Endodermal cell (in vitro differentiated cells): Measurements from ENCODE around the gene DIP2B. TPM values are rescaled to one million over a fixed set of nuclear protein-coding genes. Genes with fewer than 3 reads are reported as not detected.

ENCODE experiments used
- DNase-seq: peaks from one replicate; pipeline ENCODE4 v3.0.0-alpha.2; 2017
- H3K27ac ChIP-seq: 2 replicates; pipeline ENCODE4 v1.5.1; 2013; ENCODE audit warnings: mild to moderate bottlenecking, low read depth, low read length, moderate library complexity
- H3K27me3 ChIP-seq: 2 replicates; pipeline ENCODE4 v1.6.1; 2013; ENCODE audit warnings: mild to moderate bottlenecking, low read length, moderate library complexity; ENCODE audit not compliant: insufficient read depth, control insufficient read depth, poor library complexity, severe bottlenecking
- H3K36me3 ChIP-seq: 2 replicates; pipeline ENCODE4 v1.7.0; 2013; ENCODE audit warnings: mild to moderate bottlenecking, low read length, moderate library complexity; ENCODE audit not compliant: control insufficient read depth, insufficient read depth
- H3K4me1 ChIP-seq: one replicate; pipeline ENCODE4 v1.7.0; 2013; ENCODE audit warnings: low read length; ENCODE audit not compliant: control insufficient read depth, insufficient read depth
- H3K4me3 ChIP-seq: 2 replicates; pipeline ENCODE4 v1.5.1; 2013; ENCODE audit warnings: mild to moderate bottlenecking, low read length, moderate library complexity
- H3K9ac ChIP-seq: 2 replicates; pipeline ENCODE4 v1.6.1; 2013; ENCODE audit warnings: mild to moderate bottlenecking, low read length, moderate library complexity; ENCODE audit not compliant: poor library complexity, severe bottlenecking; ENCODE audit errors: extremely low read depth
- H3K9me3 ChIP-seq: 2 replicates; pipeline ENCODE4 v1.6.1; 2013; ENCODE audit warnings: mild to moderate bottlenecking, low read length, moderate library complexity; ENCODE audit not compliant: control insufficient read depth
- H3K27ac Mint-ChIP-seq: 2 replicates; pipeline ENCODE4 v1.8.0; 2020; ENCODE audit warnings: mixed read lengths
- H3K27me3 Mint-ChIP-seq: 2 replicates; pipeline ENCODE4 v1.8.0; 2021; ENCODE audit warnings: mild to moderate bottlenecking, mixed read lengths; ENCODE audit not compliant: insufficient read depth
- H3K36me3 Mint-ChIP-seq: 2 replicates; pipeline ENCODE4 v1.8.0; 2020; ENCODE audit warnings: low read depth, mixed read lengths
- H3K4me1 Mint-ChIP-seq: 2 replicates; pipeline ENCODE4 v1.8.0; 2020; ENCODE audit warnings: mixed read lengths
- H3K4me3 Mint-ChIP-seq: 2 replicates; pipeline ENCODE4 v1.8.0; 2020; ENCODE audit warnings: mild to moderate bottlenecking, moderate library complexity, mixed read lengths
- H3K9me3 Mint-ChIP-seq: 2 replicates; pipeline ENCODE4 v1.8.0; 2020; ENCODE audit warnings: mild to moderate bottlenecking, mixed read lengths
- WGBS, 2 experiments: methylation state at CpG; one replicate each; pipeline versions ENCODE4 v1.1.5 to v1.1.7; 2013; ENCODE audit warnings: missing lambda C conversion rate in 2 of 2, mixed read lengths in 1 of 2; ENCODE audit not compliant: insufficient coverage in 1 of 2, insufficient read length in 1 of 2; 5-methylcytosine and 5-hydroxymethylcytosine counted together
- total RNA-seq, 2 donors: library from RNA; stranded (reverse); fragmentation: NEBNext Ultra II Directional in 1 of 2; extraction: Animal tissue kit (Norgen Biotek cat#: 25700) in 1 of 2; gene quantifications; 2 replicates in 1 of 2; 3 replicates in 1 of 2; pipeline ENCODE4 v1.2.1, GENCODE V29; 2021
- TF ChIP-seq, protein P1 (sequence below): fragments of 200-600 bp; sonication (generic); conservative IDR thresholded peaks from 2 replicates; pipeline ENCODE4 v1.5.0; 2021; ENCODE audit warnings: antibody characterized with exemption, mild to moderate bottlenecking

Gene DIP2B
- total RNA-seq, 2 donors from 2014 or later = 20.6 to 21.3 TPM

GRCh38 chr12:50626026-50626425 lies 121.2 kb downstream of the DIP2B start:
- no peak overlapping the region for H3K4me3 ChIP-seq
- Mint-ChIP-seq H3K4me1 (peaks cover 24% of the 10 kb centered on the region), H3K27me3 (no peaks in the 10 kb centered on the region), H3K4me3 (no peak overlapping the region), H3K27ac (no peak overlapping the region), H3K36me3 (peaks cover 27% of the 10 kb centered on the region), H3K9me3 (no peaks in the 10 kb centered on the region)
- TF ChIP-seq, protein P1, sequence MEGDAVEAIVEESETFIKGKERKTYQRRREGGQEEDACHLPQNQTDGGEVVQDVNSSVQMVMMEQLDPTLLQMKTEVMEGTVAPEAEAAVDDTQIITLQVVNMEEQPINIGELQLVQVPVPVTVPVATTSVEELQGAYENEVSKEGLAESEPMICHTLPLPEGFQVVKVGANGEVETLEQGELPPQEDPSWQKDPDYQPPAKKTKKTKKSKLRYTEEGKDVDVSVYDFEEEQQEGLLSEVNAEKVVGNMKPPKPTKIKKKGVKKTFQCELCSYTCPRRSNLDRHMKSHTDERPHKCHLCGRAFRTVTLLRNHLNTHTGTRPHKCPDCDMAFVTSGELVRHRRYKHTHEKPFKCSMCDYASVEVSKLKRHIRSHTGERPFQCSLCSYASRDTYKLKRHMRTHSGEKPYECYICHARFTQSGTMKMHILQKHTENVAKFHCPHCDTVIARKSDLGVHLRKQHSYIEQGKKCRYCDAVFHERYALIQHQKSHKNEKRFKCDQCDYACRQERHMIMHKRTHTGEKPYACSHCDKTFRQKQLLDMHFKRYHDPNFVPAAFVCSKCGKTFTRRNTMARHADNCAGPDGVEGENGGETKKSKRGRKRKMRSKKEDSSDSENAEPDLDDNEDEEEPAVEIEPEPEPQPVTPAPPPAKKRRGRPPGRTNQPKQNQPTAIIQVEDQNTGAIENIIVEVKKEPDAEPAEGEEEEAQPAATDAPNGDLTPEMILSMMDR = no peak
- no peak overlapping the region for H3K9ac ChIP-seq
- no peaks in the 10 kb centered on the region for H3K27me3 ChIP-seq
- no peak for DNase-seq
- peaks cover 20% of the 10 kb centered on the region for H3K36me3 ChIP-seq
- H3K27ac ChIP-seq = no peak overlapping the region
- no peaks in the 10 kb centered on the region for H3K4me1 ChIP-seq
- H3K9me3 ChIP-seq = no peaks in the 10 kb centered on the region
- 91 to 95% methylated on average over 2 to 4 of the region's 5 CpGs for WGBS, 2 experiments

- WGBS, 2 experiments = 85 to 96% methylated on average over 2 of the region's 2 CpGs
- TF ChIP-seq, protein P1 = no peak
- no peak for DNase-seq
- H3K9ac ChIP-seq = no peak overlapping the region
- Mint-ChIP-seq H3K4me3 (no peak overlapping the region), H3K9me3 (no peaks in the 10 kb centered on the region), H3K27me3 (no peaks in the 10 kb centered on the region), H3K27ac (no peak overlapping the region), H3K4me1 (peaks cover 13% of the 10 kb centered on the region), H3K36me3 (peaks cover 31% of the 10 kb centered on the region)
- no peak overlapping the region for H3K27ac ChIP-seq
- H3K4me3 ChIP-seq = no peak overlapping the region
- H3K9me3 ChIP-seq = no peaks in the 10 kb centered on the region
- no peaks in the 10 kb centered on the region for H3K4me1 ChIP-seq
- H3K36me3 ChIP-seq = peaks cover 27% of the 10 kb centered on the region
- H3K27me3 ChIP-seq = no peaks in the 10 kb centered on the region
Observed at GRCh38 chr12:50627491-50627890, 122.7 kb downstream of the DIP2B start.

GRCh38 chr12:50628394-50628793 lies 123.6 kb downstream of the DIP2B start:
- Histone ChIP-seq H3K9me3 (no peaks in the 10 kb centered on the region), H3K4me3 (no peak overlapping the region), H3K4me1 (no peaks in the 10 kb centered on the region), H3K27me3 (no peaks in the 10 kb centered on the region), H3K27ac (no peak overlapping the region), H3K9ac (no peak overlapping the region), H3K36me3 (peaks cover 27% of the 10 kb centered on the region)
- no peak for DNase-seq
- H3K36me3 Mint-ChIP-seq = peaks cover 36% of the 10 kb centered on the region
- H3K27me3 Mint-ChIP-seq = no peaks in the 10 kb centered on the region
- no peaks in the 10 kb centered on the region for H3K9me3 Mint-ChIP-seq
- WGBS, 2 experiments = 92 to 93% methylated on average over 6 of the region's 6 CpGs
- TF ChIP-seq, protein P1 = no peak
- H3K27ac Mint-ChIP-seq = no peak overlapping the region
- H3K4me3 Mint-ChIP-seq = no peak overlapping the region
- peaks cover 13% of the 10 kb centered on the region for H3K4me1 Mint-ChIP-seq
